Measurements from ENCODE around the gene PPP1R3G.
"Not testable (repeated sequence)": the region's sequence is repeated elsewhere in the genome, so short reads cannot be mapped to it uniquely, and the experiment has no call there.

PPP1R3G gene

GRCh38 chr6:5110246-5110645, 25.1 kb downstream of the PPP1R3G start:
- no peak for DNase-seq (ENCODE audit: low read depth, low spot score)
- H3K4me3 ChIP-seq (ENCODE audit: low read length): no peak overlapping the region

GRCh38 chr6:5111626-5112025, 26.5 kb downstream of the PPP1R3G start:
- H3K4me3 ChIP-seq (ENCODE audit: low read length): no peak overlapping the region
- no peak for DNase-seq (ENCODE audit: low read depth, low spot score)

GRCh38 chr6:5112066-5112799, 27.1 kb downstream of the PPP1R3G start:
- no peak for DNase-seq (ENCODE audit: low read depth, low spot score)
- H3K4me3 ChIP-seq (ENCODE audit: low read length): no peak overlapping the region

GRCh38 chr6:5113096-5113495, 28.0 kb downstream of the PPP1R3G start:
- H3K4me3 ChIP-seq (ENCODE audit: low read length): no peak overlapping the region
- no peak for DNase-seq (ENCODE audit: low read depth, low spot score)

GRCh38 chr6:5115168-5115567, 30.0 kb downstream of the PPP1R3G start:
- DNase-seq (ENCODE audit: low read depth, low spot score): no peak
- no peak overlapping the region for H3K4me3 ChIP-seq (ENCODE audit: low read length)

- no peak for DNase-seq (ENCODE audit: low read depth, low spot score)
- H3K4me3 ChIP-seq (ENCODE audit: low read length): no peak overlapping the region
Measured at GRCh38 chr6:5116243-5116991, 31.3 kb downstream of the PPP1R3G start.

GRCh38 chr6:5119090-5119951, 34.2 kb downstream of the PPP1R3G start:
- no peak overlapping the region for H3K4me3 ChIP-seq (ENCODE audit: low read length)
- DNase-seq (ENCODE audit: low read depth, low spot score): no peak

GRCh38 chr6:5120011-5120410, 34.9 kb downstream of the PPP1R3G start:
- DNase-seq (ENCODE audit: low read depth, low spot score): peak; percentile 9
- no peak overlapping the region for H3K4me3 ChIP-seq (ENCODE audit: low read length)

- H3K4me3 ChIP-seq (ENCODE audit: low read length); DNase-seq (ENCODE audit: low read depth, low spot score): not testable (repeated sequence)
Measured at GRCh38 chr6:5120543-5120942, 35.4 kb downstream of the PPP1R3G start.

- DNase-seq (ENCODE audit: low read depth, low spot score): no peak
- H3K4me3 ChIP-seq (ENCODE audit: low read length): no peak overlapping the region
Measured at GRCh38 chr6:5121479-5121878, 36.3 kb downstream of the PPP1R3G start.

- no peak for DNase-seq (ENCODE audit: low read depth, low spot score)
- no peak overlapping the region for H3K4me3 ChIP-seq (ENCODE audit: low read length)
Measured at GRCh38 chr6:5121956-5122355, 36.8 kb downstream of the PPP1R3G start.

GRCh38 chr6:5122504-5123112, 37.5 kb downstream of the PPP1R3G start:
- no peak for DNase-seq (ENCODE audit: low read depth, low spot score)

GRCh38 chr6:5123296-5124143, 38.4 kb downstream of the PPP1R3G start:
- no peak overlapping the region for H3K4me3 ChIP-seq (ENCODE audit: low read length)
- no peak for DNase-seq (ENCODE audit: low read depth, low spot score)

More at GRCh38 chr6:5122504-5123112, 37.5 kb downstream of the PPP1R3G start:
- H3K4me3 ChIP-seq (ENCODE audit: low read length): no peak overlapping the region

GRCh38 chr6:5124526-5124925, 39.4 kb downstream of the PPP1R3G start:
- no peak overlapping the region for H3K4me3 ChIP-seq (ENCODE audit: low read length)
- no peak for DNase-seq (ENCODE audit: low read depth, low spot score)

- no peak for DNase-seq (ENCODE audit: low read depth, low spot score)
- H3K4me3 ChIP-seq (ENCODE audit: low read length): no peak overlapping the region
Measured at GRCh38 chr6:5125152-5126006, 40.2 kb downstream of the PPP1R3G start.

GRCh38 chr6:5126214-5126613, 41.1 kb downstream of the PPP1R3G start:
- DNase-seq (ENCODE audit: low read depth, low spot score): no peak
- H3K4me3 ChIP-seq (ENCODE audit: low read length): no peak overlapping the region

- no peak overlapping the region for H3K4me3 ChIP-seq (ENCODE audit: low read length)
- no peak for DNase-seq (ENCODE audit: low read depth, low spot score)
Measured at GRCh38 chr6:5127106-5127687, 42.1 kb downstream of the PPP1R3G start.
